ENCODE data around the gene GRHL3.

Gene GRHL3

DNA sequence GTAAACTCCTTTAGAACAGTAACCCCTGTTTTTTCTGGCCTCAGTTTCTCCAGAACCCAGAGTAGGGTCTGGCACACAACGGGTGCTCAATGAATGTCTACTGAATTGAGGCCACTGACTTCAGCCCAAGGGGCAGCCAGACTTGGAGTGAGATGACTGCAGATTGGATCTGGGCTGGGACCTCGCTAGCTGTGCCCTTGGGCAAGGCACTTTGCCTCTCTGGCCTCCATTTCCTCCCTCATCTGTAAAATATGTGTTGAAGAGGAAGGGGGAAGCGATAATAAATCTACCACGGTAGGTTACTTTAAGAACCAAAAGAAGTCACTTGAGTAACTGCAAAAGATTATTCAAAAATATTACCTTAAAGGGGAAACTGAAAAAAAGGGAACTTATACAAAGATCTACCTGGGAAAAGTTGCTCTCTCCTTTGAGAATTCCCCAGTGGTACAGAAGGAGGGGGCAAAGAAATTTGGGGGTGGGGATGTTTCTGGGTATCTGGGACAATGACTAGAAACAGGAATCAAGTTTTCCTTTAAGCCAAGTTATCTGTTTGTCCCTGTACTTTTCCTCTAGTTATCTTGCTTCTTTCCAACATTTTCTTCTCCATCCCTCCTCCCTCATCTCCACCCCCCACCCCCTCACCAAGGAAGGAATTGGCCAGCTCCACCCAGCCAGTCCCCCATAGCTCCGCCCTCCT lies 394 bp upstream of the GRHL3 start:
- no peak for DNase-seq

DNA sequence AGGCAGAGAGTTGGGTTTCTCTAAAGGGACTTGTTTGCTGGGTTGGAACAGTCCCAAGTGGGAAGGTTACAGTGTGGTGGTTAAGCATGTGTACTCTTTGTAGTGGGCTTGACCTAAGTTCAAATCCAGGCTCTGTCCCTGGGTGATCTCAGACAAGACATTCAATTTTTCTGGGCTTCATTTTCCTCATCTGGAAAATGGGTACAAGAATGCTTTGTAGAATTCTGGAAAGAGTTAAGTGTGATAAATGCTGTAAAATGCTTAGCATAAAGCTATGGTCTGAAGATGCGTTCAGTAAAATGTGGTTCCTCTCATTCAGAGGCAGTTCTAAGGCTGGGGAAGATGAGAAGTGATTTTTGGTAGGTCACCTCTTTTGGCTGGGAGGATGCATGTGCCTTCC lies 805 bp downstream of the GRHL3 start:
- DNase-seq, result no peak

DNA sequence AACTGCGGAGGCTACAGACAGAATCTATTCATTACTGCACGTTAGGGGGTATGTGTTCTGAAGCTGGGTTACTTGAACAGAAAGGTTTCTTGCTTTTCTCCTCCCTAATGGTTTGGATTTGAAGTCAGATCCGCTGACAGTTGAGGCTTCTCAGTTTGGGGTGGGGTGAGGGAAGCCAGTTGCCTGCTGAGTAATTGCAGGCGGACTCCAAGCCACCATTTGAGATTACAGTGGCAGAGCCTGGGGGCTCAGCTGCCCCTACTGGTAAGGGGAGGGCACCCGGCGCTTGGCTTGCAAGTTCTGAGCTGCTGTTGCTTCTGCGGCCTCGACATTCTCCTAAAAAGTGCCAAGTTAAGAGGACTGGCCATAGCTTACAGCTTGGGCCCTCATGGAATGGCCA lies 2.0 kb downstream of the GRHL3 start:
- no peak for DNase-seq

DNA sequence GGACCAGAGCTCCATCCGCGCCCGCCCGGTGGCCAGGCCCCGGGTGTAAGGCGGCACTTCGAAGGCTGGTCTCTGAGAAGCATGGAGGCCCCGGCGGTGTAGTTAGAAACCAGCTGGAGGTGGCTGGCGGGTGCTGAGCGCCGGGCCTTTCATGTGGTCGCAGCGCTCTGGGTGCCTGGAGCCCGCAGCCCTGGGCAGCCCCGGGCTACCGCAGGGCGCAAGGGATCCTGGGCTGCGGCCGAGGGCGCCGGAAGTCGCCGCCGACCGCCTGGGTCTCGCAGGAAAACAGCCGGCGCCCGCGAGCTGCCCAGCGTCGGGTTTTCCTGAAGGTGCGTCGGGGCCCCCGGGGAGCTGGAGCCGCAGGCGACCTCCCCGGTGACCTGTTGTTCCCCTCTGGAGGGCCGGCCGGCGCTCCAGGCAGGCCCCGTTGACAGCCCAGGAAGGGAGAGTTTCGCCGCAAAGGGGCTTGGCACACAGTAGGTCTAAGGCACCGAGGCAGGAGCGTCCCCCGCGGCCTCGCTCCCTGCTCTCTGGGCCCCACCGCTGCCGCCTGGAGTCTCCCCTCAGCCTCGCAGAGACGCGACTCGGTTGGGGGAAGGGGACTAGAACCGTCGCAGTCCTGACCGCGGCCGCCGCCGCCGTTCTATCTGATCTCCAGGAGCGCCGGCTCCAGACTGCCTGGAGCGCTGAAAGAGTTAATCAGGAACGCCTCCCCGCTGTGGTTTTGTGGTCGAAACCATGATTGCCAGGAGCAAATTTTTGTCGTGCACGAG lies 2.7 kb downstream of the GRHL3 start:
- peak in 3 of 4 experiments; percentile 17 to 29 (median 24) for DNase-seq

DNA sequence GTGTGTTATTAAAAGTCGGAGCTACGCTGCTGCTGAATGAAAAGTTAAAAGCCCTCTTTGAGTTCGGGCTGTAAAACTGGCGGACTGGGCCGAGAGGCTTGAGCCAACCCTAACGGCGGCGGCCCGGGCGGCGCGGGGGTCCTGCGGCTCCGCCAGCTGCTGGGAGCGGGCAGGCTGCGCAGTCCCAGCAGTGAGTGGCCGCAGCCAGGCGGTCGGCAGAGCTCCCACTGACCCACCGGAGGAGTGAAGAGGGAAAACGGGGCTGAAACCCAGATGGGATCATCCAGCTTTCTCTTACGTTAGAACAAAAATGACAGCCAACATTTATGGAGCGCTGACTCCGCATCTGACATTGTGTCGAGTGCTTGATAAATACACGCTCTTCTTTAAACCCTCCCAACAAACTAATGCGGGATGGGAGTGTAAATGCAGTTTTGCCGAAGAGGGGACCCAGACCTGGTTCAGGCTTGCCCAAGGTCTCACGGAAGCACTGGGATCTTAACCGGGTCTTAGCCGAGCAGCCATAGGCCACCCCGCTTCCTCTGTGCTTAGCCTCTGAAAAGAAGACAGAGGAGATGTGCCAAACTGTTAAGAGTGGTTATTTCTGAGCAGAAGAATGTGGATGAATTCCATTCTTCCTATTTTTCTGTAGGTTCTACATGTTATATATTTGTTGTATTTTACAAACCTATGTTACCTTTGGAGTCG lies 3.5 kb downstream of the GRHL3 start:
- DNase-seq, result no peak

DNA sequence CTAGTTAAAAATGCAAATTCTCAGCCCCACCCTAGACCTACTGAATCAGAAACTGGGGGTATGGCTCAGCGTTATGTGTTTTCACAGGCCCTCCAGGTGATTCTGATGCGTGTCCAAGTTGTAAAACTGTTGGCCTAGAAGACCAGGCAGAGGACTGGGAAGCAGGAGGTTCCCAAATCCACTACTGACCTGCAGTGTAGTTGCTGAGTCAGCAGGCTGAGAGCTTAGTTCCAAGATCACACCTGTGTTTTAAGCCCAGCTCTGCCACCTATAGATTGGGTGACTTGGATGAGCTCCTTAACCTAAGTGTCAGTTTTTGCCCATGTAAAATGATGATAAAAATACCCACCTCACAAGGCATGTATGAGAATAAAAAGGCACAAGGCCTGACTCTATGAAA lies 4.1 kb downstream of the GRHL3 start:
- DNase-seq, result no peak

DNA sequence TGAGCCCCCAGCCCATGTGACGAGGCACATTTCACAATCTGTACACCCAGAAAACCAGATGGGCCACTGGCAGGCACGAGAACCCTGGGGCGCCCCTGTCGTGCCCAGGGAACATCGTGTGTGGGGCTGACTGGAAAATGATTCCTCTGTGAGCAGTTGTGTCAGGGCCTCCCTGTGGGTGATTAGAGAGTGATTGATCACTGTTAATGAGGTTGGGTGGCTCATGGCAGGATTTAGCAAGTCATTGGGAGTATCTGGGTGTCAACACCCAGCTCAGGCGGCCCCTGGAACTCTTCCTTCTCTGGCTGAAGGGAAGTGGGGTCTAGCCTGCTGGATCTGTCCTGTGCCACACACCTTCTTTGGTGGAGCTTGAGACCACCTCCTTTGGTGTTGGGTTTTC lies 5.7 kb downstream of the GRHL3 start:
- DNase-seq, result no peak

DNA sequence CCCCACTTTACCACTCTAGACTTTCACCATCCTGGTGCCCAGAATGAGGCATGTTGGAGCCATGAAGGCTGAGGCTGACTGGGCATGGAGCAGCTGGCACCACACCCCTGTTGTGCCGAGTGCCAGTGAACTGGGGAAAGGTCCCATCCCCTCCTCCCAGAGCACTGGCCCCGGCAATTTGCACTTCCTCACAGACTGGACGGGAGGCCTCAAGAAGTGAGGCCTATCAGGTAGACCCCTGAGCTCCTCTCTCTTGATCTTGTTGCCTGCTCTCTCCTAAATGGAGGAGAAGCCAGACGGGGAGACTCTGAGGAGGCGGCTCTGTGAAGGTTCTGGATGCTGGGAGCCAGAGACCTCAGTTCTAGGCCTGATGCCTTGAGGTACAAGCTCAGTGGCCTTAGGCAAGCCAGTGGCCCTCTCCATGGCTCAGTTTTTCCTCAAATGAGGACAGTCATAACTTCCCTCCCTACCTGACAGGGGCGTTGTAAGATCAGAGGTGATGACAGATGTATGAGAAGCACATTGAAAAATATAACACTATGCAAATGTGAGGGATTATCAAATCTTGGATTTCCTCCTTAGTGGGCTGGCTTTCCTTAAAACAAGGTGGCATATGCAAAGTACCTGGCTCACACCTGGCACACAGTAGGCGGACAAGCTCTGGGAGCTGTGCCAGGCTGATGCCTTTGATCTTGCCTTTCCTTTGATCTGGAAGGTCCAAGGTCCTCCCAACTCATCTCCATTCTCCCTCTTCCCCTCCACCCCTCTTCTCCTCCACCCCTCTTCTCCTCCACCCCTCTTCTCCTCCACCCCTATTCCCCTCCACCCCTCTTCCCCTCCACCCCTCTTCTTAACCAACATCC lies 6.7 kb downstream of the GRHL3 start:
- no peak for DNase-seq

DNA sequence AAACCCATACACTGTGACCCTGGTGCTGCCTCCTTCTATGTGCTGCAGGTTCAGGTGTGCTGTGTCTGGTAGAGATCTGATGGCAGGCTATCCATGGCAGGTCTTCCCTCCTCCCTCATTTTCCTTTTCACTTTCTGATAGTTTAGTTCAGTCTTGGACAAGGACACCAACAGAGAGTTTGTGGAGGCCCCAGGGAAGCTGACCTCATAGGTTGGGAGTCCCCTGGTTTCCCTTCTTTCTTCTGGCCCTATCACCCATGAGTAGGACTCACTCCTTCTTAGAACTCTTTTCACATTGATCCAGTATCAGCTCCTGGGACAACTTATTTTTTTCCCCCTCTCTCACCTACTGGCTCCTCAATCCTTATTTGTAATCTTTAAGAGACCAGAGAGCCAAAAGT lies 8.3 kb downstream of the GRHL3 start:
- no peak for DNase-seq

DNA sequence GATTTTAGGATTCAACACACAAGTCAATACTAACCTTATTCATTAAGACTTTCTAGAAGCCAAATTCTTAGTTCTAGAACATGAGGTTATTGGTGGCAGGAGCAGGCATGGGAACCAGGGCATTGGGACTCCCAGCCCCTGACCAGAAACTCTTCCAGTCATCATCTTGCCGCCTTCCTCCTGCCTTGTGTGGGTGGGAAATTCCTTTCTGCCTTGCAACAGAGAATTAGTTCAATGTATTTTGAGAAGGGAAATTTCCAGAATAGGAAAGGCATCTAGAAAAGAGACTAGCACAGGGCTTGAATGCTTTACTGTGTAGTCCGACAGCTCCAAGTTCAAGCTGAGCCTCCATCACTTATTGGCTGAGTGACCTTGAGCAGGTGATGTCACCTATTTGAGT lies 8.7 kb downstream of the GRHL3 start:
- DNase-seq, result no peak

DNA sequence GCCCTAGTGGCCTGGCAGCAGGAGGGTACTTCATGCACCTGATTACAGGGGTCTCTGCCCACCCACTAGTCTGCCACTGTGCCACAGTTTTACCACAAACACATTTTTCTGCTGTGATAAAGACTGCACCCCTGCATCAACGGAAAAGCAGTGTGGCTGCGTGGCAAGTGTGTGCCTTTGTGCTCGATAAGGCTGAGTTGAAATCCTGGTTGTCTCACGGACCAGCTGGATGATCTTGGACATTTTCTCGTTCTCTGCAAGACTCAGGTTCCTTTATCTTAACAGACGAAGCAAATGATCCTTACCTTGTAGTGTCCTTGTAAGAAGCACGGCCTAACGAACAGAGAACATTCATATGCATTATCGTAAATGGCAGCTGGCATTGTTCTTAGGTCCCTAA lies 10.2 kb downstream of the GRHL3 start:
- DNase-seq, result no peak

DNA sequence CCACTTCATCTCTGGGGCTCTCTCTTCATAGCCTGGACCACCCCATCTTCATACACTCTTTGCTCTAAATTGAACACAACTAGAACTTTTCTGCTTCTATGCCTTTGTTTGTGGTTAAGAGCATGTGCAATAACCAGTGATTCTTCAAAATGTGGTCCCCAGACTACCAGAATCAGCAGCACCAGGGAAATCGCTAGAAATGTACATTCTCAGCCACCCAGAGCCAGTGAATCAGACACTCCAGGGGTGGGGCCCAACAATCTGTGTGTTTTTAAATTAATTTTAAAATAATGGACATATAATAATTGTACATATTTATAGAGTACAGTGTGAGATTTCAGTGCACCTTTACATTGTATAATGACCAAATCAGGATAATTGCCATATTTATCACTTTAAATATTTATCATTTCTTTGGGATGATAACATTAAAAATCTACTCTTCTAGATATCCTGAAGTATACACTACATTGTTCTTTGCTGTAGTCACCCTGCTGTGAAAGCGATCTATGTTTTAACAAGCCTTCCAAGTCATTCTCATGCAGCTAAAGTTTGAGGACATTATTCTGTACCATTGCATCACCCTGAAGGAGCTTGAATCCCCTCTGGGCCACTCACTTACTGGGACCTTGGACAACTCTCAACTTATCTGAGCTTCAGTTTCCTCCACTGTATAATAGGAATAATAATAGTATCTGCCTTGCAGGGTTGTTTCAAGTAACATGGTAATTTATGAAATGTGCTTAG lies 10.8 kb downstream of the GRHL3 start:
- DNase-seq, result no peak

DNA sequence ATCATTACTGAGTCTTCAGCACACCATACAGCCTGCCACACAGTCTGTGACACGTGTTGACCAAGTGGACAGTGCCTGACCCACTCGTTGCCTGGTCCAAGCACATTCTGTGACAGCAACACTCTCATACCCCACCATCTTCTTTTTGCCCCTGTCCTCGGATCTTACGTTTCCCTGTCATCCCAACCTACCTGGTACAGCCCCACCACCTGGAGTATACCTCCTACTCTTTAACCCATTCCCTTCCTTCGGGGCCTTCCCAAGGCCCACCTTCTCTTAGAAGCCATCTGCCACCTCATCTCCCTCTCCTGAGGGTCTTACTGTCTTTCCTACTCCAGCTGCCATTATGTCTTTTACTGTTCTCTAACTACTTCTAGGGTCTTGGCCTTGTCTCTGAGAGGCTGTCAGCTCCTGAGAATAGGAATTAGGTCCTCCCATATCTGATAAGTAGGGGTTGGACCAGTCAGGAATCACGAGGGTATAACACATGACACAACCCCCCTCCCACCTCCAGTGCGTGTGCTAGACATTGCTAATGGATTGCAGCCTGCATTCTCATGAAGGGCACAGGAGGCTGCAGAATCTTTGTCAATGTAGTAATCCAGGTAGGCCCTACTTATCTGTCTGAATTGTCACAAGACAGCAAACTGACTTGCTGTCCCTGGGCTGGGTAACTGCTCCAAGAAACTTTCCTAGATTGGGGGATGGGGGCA lies 13.0 kb downstream of the GRHL3 start:
- DNase-seq, result no peak

DNA sequence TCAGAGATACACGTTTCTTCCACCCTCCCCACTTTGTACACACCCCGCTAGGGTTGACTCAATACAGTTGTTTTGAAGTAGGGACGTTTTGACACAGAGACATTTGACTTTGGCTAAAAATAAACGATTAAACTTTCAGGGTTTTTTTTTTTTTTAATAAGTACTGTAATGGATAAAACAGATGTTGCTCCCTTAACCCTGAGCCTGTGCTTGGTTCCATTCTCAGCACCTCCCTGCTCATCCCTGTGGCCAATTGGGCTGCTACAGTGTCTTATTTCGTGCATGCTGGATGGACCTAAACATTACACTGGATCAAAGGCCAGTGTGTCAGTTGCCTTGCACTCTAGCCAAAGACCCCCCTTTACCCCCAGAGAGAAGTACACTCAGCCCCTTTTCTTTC lies 16.9 kb downstream of the GRHL3 start:
- no peak for DNase-seq

DNA sequence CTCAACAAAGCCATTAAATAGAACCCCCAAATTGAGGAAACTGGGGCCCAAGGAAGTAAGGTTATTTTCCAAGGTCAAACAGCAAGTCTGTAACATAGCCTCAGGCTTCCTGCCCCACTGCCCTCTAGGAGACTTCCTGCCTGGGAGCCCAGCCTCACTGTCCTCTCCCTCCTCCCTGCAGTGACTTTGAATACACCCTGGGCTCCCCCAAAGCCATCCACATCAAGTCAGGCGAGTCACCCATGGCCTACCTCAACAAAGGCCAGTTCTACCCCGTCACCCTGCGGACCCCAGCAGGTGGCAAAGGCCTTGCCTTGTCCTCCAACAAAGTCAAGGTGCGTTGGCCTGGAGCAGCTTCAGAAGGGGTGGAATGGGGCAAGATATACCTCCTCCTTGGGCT lies 18.3 kb downstream of the GRHL3 start:
- no peak for DNase-seq

DNA sequence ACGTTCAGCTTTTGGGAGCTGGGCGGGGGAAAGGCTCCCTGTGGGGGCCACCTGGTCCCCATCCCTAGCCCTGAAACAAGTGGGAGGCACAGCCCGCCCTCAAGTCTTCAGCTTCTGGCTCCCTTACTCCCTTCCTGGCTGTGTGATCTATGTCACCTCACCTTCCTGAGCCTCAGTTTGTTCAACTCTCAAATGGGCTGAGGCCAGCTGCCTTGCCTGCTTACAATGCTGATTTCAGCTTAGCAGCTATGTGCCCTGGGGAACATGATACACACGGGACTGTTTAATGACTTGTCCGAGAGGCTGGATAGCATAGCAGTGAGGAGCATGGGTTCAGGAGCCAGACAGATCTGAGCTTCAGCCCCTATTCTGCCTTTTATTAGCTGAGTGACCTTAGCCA lies 19.3 kb downstream of the GRHL3 start:
- no peak for DNase-seq

DNA sequence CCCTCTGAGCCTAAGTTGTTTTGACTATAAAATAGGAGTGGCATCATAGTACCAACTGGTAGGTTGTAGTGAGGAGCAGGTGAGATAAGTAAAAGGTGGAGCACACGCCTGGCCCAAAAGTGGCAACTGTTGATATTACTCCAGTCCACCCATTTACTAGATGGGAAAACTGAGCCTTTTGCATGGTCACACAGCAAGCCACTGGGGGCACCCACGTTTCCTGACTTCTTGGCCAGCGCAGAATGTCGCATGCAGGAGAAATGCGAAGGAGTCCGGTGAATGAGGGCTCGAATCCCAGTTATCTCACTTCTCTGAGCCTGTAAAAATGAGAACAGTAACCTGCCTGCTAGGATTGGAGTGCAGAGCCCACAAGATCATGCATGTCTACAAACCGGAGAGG lies 20.8 kb downstream of the GRHL3 start:
- no peak for DNase-seq

DNA sequence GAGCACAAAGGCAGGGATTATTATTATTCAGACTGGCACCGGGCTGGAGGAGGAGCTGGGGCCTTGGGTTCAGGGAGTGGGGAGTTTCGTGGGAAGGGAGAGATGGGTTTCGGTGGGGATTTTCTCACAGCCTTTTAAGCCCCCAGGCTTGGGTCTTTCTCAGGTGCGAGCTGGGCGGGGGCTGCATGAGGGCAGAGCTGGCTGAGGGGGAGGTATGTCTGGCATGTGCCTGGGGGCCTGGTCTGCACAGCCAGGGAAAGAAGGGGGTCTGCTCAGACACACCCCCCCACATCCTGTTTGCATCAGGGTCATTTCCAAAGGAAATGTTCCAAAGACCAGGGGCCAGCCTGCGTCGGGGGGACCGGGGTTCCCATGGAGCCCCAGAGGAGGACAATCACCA lies 21.6 kb downstream of the GRHL3 start:
- DNase-seq, result no peak

DNA sequence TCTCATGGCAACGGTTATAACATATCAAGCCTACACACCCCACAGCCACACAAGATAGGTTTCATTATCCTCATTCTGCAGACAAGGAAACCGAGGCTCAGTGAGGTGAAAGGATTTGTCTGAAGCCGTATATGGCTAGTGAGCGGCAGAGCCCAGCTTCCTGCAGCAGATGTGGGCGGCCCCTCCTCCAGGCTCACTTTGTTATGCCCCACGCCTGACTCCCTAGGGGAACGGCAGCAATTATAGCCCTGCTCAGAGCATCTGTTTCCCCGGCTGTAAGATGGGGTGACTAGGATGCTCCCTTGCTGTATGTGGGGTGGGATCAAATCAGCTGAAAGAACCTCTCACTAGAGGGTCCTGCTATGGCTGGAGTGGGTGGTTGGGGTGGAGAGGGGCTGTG lies 22.1 kb downstream of the GRHL3 start:
- no peak for DNase-seq

DNA sequence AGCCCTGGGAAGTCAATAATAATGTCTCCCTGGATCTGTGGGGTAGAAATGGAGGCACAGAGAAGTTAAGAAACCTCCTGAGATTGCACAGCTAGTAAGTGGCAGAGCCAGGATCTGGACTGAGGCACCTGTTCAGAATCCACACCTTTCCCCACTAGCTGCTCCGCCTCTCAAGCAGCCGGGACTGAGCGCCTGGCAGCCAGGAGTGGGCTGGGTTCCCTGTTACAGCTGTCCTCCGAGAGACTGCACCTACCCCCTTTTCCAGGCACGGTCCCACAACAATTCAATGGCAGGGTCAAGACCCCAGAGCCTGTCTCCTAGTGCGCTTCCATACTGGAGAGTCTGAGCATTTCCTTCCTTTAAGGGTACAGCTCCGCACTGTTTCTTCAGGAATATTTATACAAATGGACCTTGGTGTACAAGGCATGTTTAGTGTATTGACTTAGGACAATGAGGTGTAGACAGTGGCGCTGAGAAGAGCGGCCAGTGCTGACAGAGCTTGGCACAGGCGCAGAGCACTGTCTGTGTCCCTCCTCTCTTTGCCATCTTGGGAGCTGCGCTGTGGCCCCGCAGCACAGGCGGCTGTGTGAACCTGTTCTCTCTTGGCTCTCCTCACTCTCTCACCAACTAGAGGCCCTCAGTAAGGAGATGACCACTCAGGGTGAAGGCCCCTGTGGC lies 24.4 kb downstream of the GRHL3 start:
- DNase-seq, result no peak

DNA sequence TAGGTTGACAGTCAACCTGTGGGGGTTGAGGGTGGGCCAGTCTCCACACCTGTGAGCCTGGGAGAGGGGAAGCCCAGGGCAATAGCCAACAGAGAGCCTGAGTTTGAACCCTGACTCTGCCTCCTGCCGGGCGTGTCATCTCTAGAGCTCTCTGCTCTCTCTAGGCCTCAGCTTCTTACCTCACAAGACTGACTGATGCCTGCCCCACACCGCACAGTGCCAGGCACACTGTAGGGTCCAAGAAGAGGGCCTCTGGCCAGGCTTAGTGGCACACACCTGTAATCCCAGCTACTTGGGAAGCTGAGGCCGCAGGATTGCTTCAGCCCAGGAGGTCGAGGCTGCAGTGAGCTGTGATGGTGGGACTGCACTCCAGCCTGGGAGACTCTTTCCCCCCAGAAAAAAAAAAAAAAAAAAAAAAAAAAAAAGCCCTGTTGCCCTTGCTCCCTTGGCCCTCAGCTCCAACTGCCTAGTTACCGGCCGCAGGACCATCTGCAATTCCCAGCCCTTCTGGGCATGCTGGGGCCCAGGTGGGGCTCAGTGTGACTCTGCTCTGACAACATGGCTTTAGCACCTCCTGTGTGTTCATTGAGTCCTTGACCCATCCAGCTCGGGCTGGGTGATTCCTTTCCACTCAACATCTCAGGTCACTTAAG lies 25.1 kb downstream of the GRHL3 start:
- DNase-seq, result no peak

All from activated naive CD4-positive, alpha-beta T cell (primary cell).